B cell (primary cell): ENCODE measurements around the gene IRF1.
"Not testable (repeated sequence)": the region's sequence is repeated elsewhere in the genome, so short reads cannot be mapped to it uniquely, and the experiment has no call there.

Source experiments
- CTCF ChIP-seq: fragments of 200-600 bp; IDR thresholded peaks from one replicate; pipeline ENCODE4 v1.8.0; 2022; ENCODE audit warnings: antibody characterized with exemption, mild to moderate bottlenecking
- EZH2 ChIP-seq: IDR thresholded peaks from 2 replicates; pipeline ENCODE4 v1.6.1; 2012; ENCODE audit warnings: borderline replicate concordance, low read depth, mild to moderate bottlenecking, moderate library complexity, low read length; ENCODE audit not compliant: insufficient read depth, poor library complexity, severe bottlenecking

GRCh38 chr5:132513618-132514336, 23.2 kb upstream of the IRF1 start:
- TF ChIP-seq CTCF, EZH2: not testable (repeated sequence)
